WI38 (cell line): ENCODE data around the gene C4B.
"Not testable (repeated sequence)": the region's sequence is repeated elsewhere in the genome, so short reads cannot be mapped to it uniquely, and the experiment has no call there.

ENCODE experiments used
- H3K4me3 ChIP-seq: 2 replicates; pipeline ENCODE4 v1.5.1; 2011; ENCODE audit warnings: low read depth, mild to moderate bottlenecking, control low read depth, low read length
- TF ChIP-seq, protein P1 (sequence below): IDR thresholded peaks from 2 replicates; pipeline ENCODE4 v1.5.1; 2012; ENCODE audit warnings: low read depth, mild to moderate bottlenecking, control low read depth, low read length

C4B gene

GRCh38 chr6:32043589-32044380 lies 29.2 kb downstream of the C4B start:
- not testable (repeated sequence) for H3K4me3 ChIP-seq

DNA sequence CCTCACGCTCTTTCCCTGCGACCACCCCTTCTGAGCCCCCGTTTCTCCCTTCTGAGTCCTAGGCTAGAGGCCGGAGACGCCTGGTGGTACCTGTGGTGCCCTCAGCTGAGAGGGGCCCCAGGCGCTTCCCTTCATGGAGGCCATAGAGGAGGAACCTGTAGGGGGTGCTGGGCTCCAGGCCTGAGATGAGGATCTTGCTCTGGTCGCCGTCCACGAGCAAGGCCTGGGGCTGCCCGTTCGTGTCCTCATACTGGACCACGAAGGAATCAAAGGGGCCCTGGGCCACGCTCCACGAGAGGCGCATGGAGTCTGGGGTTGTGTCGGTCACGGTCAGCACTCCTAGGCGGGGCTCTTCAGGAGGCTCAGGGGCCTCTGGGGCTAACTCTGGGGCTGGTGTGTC lies 30.3 kb downstream of the C4B start:
- H3K4me3 ChIP-seq: not testable (repeated sequence)

DNA sequence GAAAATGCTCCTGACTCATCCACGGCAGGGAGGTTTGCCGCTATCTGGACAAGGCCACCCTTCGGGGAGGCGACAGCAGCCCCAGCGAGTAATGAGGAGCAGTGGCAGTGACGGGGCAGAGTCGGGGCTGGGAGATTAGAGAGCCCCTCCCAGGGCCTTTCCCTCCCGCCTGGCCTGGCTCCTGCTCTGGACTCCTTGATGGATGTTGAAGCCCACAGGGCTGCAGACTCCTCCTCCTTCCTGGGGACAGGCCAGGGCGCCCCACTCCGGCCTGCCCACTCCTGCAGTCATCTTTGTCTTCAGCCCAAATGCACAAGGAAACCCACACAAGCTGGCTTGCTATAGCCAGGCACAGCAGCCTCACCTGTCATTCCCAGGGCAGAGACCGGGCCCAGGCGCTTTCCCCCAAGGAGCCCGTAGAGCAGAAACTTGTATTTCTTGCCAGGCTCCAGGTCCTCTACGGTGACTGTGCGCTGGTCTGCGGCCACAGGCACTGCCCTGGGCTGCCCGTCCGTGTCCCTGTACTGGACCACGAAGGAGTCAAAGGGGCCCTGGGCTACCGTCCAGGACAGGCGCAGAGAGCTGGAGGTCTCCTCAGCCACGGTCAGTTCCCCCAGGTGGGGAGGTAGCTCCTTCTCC lies 31.3 kb downstream of the C4B start:
- no peak overlapping the region for H3K4me3 ChIP-seq
- TF ChIP-seq, protein P1, sequence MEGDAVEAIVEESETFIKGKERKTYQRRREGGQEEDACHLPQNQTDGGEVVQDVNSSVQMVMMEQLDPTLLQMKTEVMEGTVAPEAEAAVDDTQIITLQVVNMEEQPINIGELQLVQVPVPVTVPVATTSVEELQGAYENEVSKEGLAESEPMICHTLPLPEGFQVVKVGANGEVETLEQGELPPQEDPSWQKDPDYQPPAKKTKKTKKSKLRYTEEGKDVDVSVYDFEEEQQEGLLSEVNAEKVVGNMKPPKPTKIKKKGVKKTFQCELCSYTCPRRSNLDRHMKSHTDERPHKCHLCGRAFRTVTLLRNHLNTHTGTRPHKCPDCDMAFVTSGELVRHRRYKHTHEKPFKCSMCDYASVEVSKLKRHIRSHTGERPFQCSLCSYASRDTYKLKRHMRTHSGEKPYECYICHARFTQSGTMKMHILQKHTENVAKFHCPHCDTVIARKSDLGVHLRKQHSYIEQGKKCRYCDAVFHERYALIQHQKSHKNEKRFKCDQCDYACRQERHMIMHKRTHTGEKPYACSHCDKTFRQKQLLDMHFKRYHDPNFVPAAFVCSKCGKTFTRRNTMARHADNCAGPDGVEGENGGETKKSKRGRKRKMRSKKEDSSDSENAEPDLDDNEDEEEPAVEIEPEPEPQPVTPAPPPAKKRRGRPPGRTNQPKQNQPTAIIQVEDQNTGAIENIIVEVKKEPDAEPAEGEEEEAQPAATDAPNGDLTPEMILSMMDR: no peak

- H3K4me3 ChIP-seq: no peak overlapping the region
- TF ChIP-seq, protein P1: no peak
Observed at GRCh38 chr6:32046450-32047083, 32.0 kb downstream of the C4B start.

DNA sequence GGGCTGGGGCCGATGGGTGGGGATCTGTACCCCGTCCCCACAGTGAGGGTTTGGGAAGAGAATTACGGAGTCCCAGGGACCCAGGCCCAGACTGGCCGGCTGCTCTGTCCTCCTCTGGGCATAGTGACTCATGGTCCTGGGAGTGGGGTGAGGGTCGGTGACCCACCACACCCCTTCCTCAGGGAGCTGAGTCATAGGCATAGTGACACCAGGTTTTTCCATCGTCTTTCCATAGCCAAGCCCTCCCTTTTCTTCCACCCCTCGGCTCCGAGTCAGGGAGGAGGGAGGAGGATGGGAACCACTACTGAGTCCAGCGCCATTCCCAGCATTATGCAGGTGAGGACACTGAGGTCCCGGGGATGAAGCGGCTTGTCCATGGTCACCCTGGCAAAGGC lies 32.5 kb downstream of the C4B start:
- TF ChIP-seq, protein P1: no peak

DNA sequence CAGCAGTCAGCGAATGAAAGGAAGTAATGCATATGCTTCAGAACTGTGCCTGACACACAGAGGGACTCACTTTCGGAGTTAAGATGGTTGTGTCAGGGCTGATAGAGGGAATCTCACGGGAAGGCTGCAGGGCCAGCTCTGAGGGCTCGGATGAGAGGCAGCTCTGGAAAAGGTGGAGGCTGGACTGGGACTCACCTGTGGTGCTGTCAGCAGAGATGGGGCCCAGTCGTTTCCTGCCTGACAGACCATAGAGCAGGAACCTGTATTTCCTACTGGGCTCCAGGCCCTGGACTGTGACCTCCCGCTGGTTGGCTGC lies 32.9 kb downstream of the C4B start:
- no peak overlapping the region for H3K4me3 ChIP-seq
- TF ChIP-seq, protein P1: no peak

More for the DNA sequence above, 32.5 kb downstream of the C4B start:
- H3K4me3 ChIP-seq: no peak overlapping the region

- H3K4me3 ChIP-seq: no peak overlapping the region
- TF ChIP-seq, protein P1: peak; percentile 80
Observed at GRCh38 chr6:32047855-32048766, 33.5 kb downstream of the C4B start.

GRCh38 chr6:32049149-32049548 lies 34.6 kb downstream of the C4B start:
- H3K4me3 ChIP-seq: not testable (repeated sequence)

GRCh38 chr6:32049736-32050135 lies 35.1 kb downstream of the C4B start:
- H3K4me3 ChIP-seq: not testable (repeated sequence)
